Subcutaneous abdominal adipose tissue (tissue), 5 donors: ENCODE measurements around the gene C4B.
"Not testable (repeated sequence)": the region's sequence is repeated elsewhere in the genome, so short reads cannot be mapped to it uniquely, and the experiment has no call there.

ENCODE experiments used
- H3K27ac ChIP-seq: one replicate; pipeline ENCODE4 v1.7.0; 2013; ENCODE audit warnings: low read depth, mild to moderate bottlenecking, inconsistent platforms, low read length, moderate library complexity
- H3K27me3 ChIP-seq, 5 donors: one replicate each; pipeline ENCODE4 v1.7.0; 2013; ENCODE audit warnings: low read length in 5 of 5, inconsistent platforms in 1 of 5; ENCODE audit not compliant: control insufficient read depth in 5 of 5, insufficient read depth in 4 of 5
- H3K36me3 ChIP-seq, 5 donors: one replicate each; pipeline ENCODE4 v1.7.0; 2013; ENCODE audit warnings: low read length in 5 of 5; ENCODE audit not compliant: control insufficient read depth in 5 of 5, insufficient read depth in 5 of 5
- H3K4me1 ChIP-seq, 5 donors: one replicate each; pipeline ENCODE4 v1.7.0; 2013; ENCODE audit warnings: low read length in 5 of 5, mild to moderate bottlenecking in 3 of 5, moderate library complexity in 1 of 5; ENCODE audit not compliant: control insufficient read depth in 5 of 5, insufficient read depth in 5 of 5
- H3K4me3 ChIP-seq, 5 donors: one replicate each; pipeline ENCODE4 v1.7.0; 2013; ENCODE audit warnings: low read length in 5 of 5, low read depth in 1 of 5
- H3K9ac ChIP-seq, 5 donors: one replicate each; pipeline ENCODE4 v1.7.0; 2013; ENCODE audit warnings: low read length in 5 of 5, mild to moderate bottlenecking in 4 of 5, moderate library complexity in 3 of 5
- H3K9me3 ChIP-seq, 5 donors: one replicate each; pipeline ENCODE4 v1.7.0; 2013; ENCODE audit warnings: low read length in 5 of 5; ENCODE audit not compliant: control insufficient read depth in 5 of 5
- donor health status: healthy.
- donor health status: healthy.
- donor health status: healthy.
- donor health status: healthy.
- donor health status: healthy.

C4B gene

GRCh38 chr6:31981744-31982143, 32.9 kb upstream of the C4B start, which contains the start of gene C4A:
C4A (plus strand) TSS chr6:31982057; CDS start chr6:31982108, 51 bp downstream.
- peaks cover 3 to 16% (median 14%) of the 10 kb centered on the region in 5 donors for H3K36me3 ChIP-seq

GRCh38 chr6:31989363-31989762, 25.2 kb upstream of the C4B start:
- H3K27me3 ChIP-seq, H3K4me3 ChIP-seq, H3K9ac ChIP-seq, H3K4me1 ChIP-seq, H3K36me3 ChIP-seq, H3K9me3 ChIP-seq, H3K27ac ChIP-seq: not testable (repeated sequence)

More at GRCh38 chr6:31981744-31982143, 32.9 kb upstream of the C4B start, which contains the start of gene C4A:
- H3K4me1 ChIP-seq, H3K4me3 ChIP-seq, H3K27ac ChIP-seq, H3K9ac ChIP-seq, H3K27me3 ChIP-seq, H3K9me3 ChIP-seq: not testable (repeated sequence)

- H3K9ac ChIP-seq, H3K36me3 ChIP-seq, H3K9me3 ChIP-seq, H3K4me3 ChIP-seq, H3K27me3 ChIP-seq, H3K4me1 ChIP-seq, H3K27ac ChIP-seq: not testable (repeated sequence)
These were observed 20.2 kb upstream of the C4B start for GRCh38 chr6:31994421-31994820.

GRCh38 chr6:31996385-31996784, 18.2 kb upstream of the C4B start:
- not testable (repeated sequence) for H3K36me3 ChIP-seq, H3K9ac ChIP-seq

GRCh38 chr6:32002546-32003268, 11.9 kb upstream of the C4B start:
- H3K4me1 ChIP-seq, H3K27me3 ChIP-seq, H3K27ac ChIP-seq, H3K4me3 ChIP-seq, H3K9ac ChIP-seq, H3K36me3 ChIP-seq, H3K9me3 ChIP-seq: not testable (repeated sequence)

More at GRCh38 chr6:31996385-31996784, 18.2 kb upstream of the C4B start:
- H3K9me3 ChIP-seq, H3K4me1 ChIP-seq, H3K4me3 ChIP-seq, H3K27me3 ChIP-seq, H3K27ac ChIP-seq: not testable (repeated sequence)

GRCh38 chr6:32003301-32003700, 11.3 kb upstream of the C4B start:
- H3K36me3 ChIP-seq, H3K4me1 ChIP-seq, H3K27ac ChIP-seq, H3K9me3 ChIP-seq, H3K27me3 ChIP-seq, H3K4me3 ChIP-seq, H3K9ac ChIP-seq: not testable (repeated sequence)

GRCh38 chr6:32004393-32004792, 10.2 kb upstream of the C4B start:
- H3K36me3 ChIP-seq, H3K9ac ChIP-seq, H3K27ac ChIP-seq, H3K4me3 ChIP-seq, H3K27me3 ChIP-seq, H3K4me1 ChIP-seq, H3K9me3 ChIP-seq: not testable (repeated sequence)

- H3K9me3 ChIP-seq, H3K9ac ChIP-seq, H3K4me1 ChIP-seq, H3K27ac ChIP-seq, H3K27me3 ChIP-seq, H3K4me3 ChIP-seq, H3K36me3 ChIP-seq: not testable (repeated sequence)
These were observed 9.6 kb upstream of the C4B start for GRCh38 chr6:32004864-32005537.

- H3K27me3 ChIP-seq, H3K9me3 ChIP-seq, H3K4me1 ChIP-seq, H3K36me3 ChIP-seq, H3K4me3 ChIP-seq, H3K9ac ChIP-seq, H3K27ac ChIP-seq: not testable (repeated sequence)
These were observed 9.1 kb upstream of the C4B start for GRCh38 chr6:32005538-32005880.

GRCh38 chr6:32005991-32006529, 8.5 kb upstream of the C4B start:
- H3K9ac ChIP-seq, H3K36me3 ChIP-seq, H3K4me3 ChIP-seq, H3K9me3 ChIP-seq, H3K27ac ChIP-seq, H3K4me1 ChIP-seq, H3K27me3 ChIP-seq: not testable (repeated sequence)
